ENCODE data around the gene SNED1.

The SNED1 gene

DNA sequence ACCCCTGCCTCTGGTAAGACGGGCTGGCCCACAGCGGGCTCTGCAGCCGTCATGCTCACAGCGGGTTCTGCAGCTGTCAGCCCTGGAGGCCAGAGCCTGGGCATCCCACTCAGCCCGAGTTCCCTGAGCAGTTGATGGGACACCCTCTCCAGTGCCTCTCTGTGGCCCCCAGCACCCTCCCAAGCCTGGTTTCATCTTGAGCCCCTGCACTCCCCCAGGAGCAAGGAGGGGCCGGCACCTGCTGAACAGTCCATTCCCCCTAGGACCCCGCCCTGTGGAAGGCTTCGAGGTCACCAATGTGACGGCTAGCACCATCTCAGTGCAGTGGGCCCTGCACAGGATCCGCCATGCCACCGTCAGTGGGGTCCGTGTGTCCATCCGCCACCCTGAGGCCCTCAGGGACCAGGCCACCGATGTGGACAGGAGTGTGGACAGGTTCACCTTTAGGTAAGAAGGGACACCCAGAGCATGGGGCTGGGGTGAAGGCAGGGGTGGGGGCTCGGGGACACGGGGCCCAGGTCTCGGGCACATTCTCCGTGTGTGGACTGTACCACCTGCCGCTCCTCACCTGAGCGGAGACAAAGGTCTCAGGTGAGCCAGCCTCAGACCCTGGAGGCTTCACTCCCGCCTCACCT, 69.2 kb downstream of the SNED1 start:
- no peak for DNase-seq (ENCODE audit: low read depth in 2 of 2)

DNA sequence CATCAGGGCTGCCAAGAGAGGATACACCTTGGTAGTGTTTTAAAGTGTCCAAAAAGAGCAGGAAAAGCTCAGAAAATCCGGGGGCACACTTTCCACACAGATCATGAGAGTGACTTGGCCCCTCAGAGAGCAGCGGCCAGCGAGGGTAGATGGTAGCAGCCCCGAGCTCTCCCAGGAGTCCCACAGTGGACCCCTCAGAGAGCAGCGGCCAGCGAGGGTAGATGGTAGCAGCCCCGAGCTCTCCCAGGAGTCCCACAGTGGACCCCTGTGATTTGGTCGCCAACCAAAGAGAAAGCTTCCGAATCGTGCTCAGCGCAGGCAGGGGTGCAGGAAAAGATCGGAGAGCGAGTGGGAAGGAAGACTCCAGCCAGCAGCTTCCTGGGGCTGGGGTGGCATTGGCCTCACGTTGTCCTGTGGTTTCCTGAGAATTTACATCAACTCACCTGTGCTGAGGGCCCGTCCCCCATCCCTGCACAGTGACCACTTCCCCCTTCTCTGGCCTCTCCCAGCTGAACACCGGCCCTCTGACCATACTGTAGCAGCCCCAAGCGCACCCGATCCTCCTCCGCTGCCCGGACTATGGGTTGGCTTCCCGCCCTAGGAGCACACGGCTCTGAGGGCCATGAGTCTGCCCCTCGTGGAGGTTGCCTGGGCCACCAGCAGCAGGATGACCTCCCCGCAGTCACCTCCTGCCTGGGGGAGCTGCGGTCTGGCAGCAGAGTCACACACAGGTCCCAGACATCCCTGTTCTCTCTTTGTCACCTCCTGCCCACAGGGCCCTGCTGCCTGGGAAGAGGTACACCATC, 69.9 kb downstream of the SNED1 start:
- no peak for DNase-seq (ENCODE audit: low read depth in 2 of 2)

- DNase-seq (ENCODE audit: low read depth in 2 of 2): no peak
These were observed 70.8 kb downstream of the SNED1 start for GRCh38 chr2:241068942-241069810.

GRCh38 chr2:241069821-241070281, 71.4 kb downstream of the SNED1 start:
- DNase-seq (ENCODE audit: low read depth in 2 of 2): no peak

- DNase-seq (ENCODE audit: low read depth in 2 of 2): no peak
These were observed 71.9 kb downstream of the SNED1 start for GRCh38 chr2:241070361-241070760.

GRCh38 chr2:241070811-241071676, 72.6 kb downstream of the SNED1 start:
- DNase-seq (ENCODE audit: low read depth in 2 of 2): no peak

DNA sequence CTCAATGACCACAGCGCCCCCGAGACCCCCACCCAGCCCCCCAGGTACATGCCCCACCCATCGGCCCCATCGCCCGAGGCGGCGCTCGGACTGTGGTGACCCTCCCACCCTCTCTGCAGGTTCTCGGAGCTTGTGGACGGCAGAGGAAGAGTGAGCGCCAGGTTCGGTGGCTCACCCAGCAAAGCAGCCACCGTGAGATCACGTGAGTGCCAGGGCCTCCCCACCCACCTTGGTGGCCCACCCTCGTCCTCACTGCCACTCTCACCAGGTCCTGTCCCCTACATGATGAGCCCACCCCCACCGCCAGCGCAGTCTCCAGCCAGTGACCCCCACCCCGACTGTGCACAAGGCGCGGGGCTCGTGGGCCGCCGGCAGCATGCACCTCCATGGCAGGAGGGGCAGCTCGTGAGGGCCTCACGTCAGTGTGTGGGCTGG, 73.3 kb downstream of the SNED1 start:
- no peak for DNase-seq (ENCODE audit: low read depth in 2 of 2)

- DNase-seq (ENCODE audit: low read depth in 2 of 2): no peak
These were observed 73.7 kb downstream of the SNED1 start for GRCh38 chr2:241072151-241072550.

DNA sequence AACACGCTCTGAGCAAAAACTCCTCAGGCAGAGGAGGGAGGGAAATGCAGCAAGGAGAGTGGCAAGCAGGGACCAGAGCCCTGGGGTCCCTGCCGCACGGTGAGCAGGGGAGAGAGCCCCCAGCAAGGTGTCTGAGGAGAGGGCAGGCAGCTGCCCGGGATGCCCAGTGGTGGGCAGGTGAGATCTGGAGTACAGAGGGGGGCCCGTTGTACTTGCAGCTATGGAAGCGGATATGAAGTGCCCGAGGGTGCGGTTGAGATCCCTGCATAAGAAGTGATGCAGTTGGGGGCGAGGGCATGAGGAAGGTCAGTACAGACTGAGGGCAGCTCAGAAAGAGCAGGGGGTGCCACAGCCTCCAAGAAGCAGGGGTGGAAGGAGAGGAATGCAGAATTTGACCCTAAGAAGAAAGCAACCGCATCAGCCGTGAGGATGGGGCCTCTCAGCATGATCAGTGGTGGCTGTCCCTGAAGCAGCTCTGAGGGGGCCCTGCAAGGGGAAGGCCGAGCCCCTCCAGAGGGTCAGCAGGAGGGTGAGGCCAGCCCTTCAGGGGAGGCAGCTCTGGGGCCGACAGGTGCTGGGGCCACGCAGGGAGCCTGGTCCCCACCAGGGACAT, 74.2 kb downstream of the SNED1 start:
- no peak for DNase-seq (ENCODE audit: low read depth in 2 of 2)

- no peak for DNase-seq (ENCODE audit: low read depth in 2 of 2)
These were observed 75.0 kb downstream of the SNED1 start for GRCh38 chr2:241073166-241074064.

GRCh38 chr2:241074065-241074818, 75.8 kb downstream of the SNED1 start:
- no peak for DNase-seq (ENCODE audit: low read depth in 2 of 2)

- DNase-seq (ENCODE audit: low read depth in 2 of 2): no peak
These were observed 76.6 kb downstream of the SNED1 start for GRCh38 chr2:241074901-241075540.

DNA sequence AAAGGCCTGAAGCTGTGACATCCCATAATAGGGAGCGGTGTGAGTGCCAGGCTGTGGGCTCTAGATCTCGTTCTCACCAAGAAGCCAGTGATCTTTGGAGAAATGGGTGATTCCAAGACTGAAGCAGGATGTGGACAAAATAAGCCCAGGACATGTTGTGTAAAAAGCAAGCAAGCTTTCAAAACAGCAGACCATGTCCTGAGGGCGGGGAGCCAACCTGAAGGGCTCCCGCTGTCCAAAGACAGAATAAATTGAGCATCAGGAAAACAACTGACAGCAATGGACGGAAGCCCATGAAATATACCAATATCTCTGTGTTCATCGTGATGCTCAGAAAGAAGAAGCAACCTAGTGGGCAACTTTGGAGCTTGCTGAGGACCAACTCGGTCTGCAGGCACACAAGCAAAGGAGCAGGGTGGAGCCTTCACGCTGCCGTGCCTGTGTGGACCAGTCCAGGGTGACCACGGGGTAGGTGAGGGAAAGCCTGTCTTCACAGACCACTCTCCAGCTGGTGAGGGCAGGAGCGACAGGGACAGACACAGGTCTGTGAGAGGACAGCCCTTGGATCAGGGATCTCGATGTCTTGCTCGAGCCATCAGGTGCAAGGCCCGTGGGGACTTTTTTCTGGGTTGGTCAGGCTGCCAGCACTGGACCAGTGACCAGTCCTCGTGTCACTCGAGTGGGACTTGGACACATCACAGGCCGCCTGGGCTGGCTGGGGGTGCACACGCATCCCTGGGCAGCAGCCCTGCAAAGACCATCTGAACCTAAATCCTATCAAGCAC, 82.2 kb downstream of the SNED1 start:
- no peak for DNase-seq (ENCODE audit: low read depth in 2 of 2)

DNA sequence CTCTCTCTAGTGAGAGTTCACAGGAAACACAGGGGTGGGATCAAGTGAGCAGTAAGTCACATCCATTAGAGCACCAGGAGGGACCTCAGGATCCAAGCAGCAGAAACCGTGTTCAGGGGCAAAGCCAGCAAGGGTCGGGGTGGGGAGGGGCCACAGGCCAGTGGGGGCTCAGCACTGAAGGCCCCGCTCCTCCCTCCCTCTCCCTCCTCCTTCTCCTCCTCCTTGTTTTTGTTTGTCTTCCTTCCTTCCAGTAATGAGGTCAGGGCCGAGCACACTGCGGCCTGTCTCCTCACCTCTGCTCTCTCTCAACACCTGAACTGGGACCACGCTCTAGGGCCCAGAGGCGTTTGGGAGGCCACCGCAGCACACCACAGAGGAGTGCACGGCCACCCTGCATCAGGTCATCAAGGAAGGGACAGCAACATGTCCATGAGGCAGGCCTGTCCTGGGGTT, 82.8 kb downstream of the SNED1 start:
- DNase-seq (ENCODE audit: low read depth in 2 of 2): no peak

GRCh38 chr2:241081643-241082340, 83.4 kb downstream of the SNED1 start:
- no peak for DNase-seq (ENCODE audit: low read depth in 2 of 2)

- no peak for DNase-seq (ENCODE audit: low read depth in 2 of 2)
These were observed 84.1 kb downstream of the SNED1 start for GRCh38 chr2:241082341-241083090.

All from stimulated activated CD4-positive, alpha-beta T cell treated with anti-CD3 and anti-CD28 coated beads, Interleukin-15, amount 100 ng/mL, for 48 hours (primary cell).